Endothelial cell (in vitro differentiated cells): ENCODE measurements around the gene CCR2. TPM values are rescaled to one million over a fixed set of nuclear protein-coding genes. Genes with fewer than 3 reads are reported as not detected.
"Not testable (repeated sequence)": the region's sequence is repeated elsewhere in the genome, so short reads cannot be mapped to it uniquely, and the experiment has no call there.

ENCODE experiments used
- DNase-seq: peaks from one replicate; pipeline ENCODE4 v3.0.0; 2021; ENCODE audit warnings: low spot score
- H3K27ac Mint-ChIP-seq: one replicate; pipeline ENCODE4 v1.8.0; 2021; ENCODE audit warnings: mixed read lengths, inconsistent platforms; ENCODE audit not compliant: unreplicated experiment
- H3K27me3 Mint-ChIP-seq: one replicate; pipeline ENCODE4 v1.8.0; 2021; ENCODE audit warnings: mild to moderate bottlenecking, moderate library complexity, mixed read lengths, inconsistent platforms; ENCODE audit not compliant: unreplicated experiment
- H3K36me3 Mint-ChIP-seq: one replicate; pipeline ENCODE4 v1.8.0; 2021; ENCODE audit warnings: mild to moderate bottlenecking, low read depth, mixed read lengths, inconsistent platforms; ENCODE audit not compliant: unreplicated experiment
- H3K4me1 Mint-ChIP-seq: one replicate; pipeline ENCODE4 v1.8.0; 2021; ENCODE audit warnings: mild to moderate bottlenecking, mixed read lengths, inconsistent platforms; ENCODE audit not compliant: unreplicated experiment
- H3K4me3 Mint-ChIP-seq: one replicate; pipeline ENCODE4 v1.8.0; 2021; ENCODE audit warnings: mild to moderate bottlenecking, mixed read lengths, inconsistent platforms; ENCODE audit not compliant: unreplicated experiment
- H3K9me3 Mint-ChIP-seq: one replicate; pipeline ENCODE4 v1.8.0; 2021; ENCODE audit warnings: mixed read lengths, inconsistent platforms; ENCODE audit not compliant: unreplicated experiment
- CTCF ChIP-seq: fragments of 200-600 bp; sonication (generic); IDR thresholded peaks from one replicate; pipeline ENCODE4 v1.5.0; 2021; ENCODE audit warnings: antibody characterized with exemption; ENCODE audit not compliant: unreplicated experiment
- total RNA-seq: library from RNA; stranded (reverse); fragmentation: NEBNext Ultra II Directional; extraction: Animal tissue kit (Norgen Biotek cat#: 25700); gene quantifications from one replicate; pipeline ENCODE4 v1.2.1, GENCODE V29; 2021; ENCODE audit not compliant: unreplicated experiment

Gene CCR2
- total RNA-seq, 1 donor from 2014 or later, result not detected

- H3K4me1 Mint-ChIP-seq, result peaks cover 8% of the 10 kb centered on the region
- H3K9me3 Mint-ChIP-seq, result no peaks in the 10 kb centered on the region
- no peak overlapping the region for H3K4me3 Mint-ChIP-seq
- no peak for DNase-seq
- H3K27me3 Mint-ChIP-seq, result no peaks in the 10 kb centered on the region
- no peak for TF ChIP-seq CTCF
- H3K36me3 Mint-ChIP-seq, result no peaks in the 10 kb centered on the region
- H3K27ac Mint-ChIP-seq, result no peak overlapping the region
Measured at GRCh38 chr3:46383211-46383950, 29.5 kb downstream of the CCR2 start.

GRCh38 chr3:46383951-46384330 lies 30.0 kb downstream of the CCR2 start:
- DNase-seq, result no peak
- H3K36me3 Mint-ChIP-seq, result no peaks in the 10 kb centered on the region
- H3K4me1 Mint-ChIP-seq, result peaks cover 8% of the 10 kb centered on the region
- no peak overlapping the region for H3K27ac Mint-ChIP-seq
- H3K27me3 Mint-ChIP-seq, result no peaks in the 10 kb centered on the region
- H3K4me3 Mint-ChIP-seq, result no peak overlapping the region
- TF ChIP-seq CTCF, result no peak
- no peaks in the 10 kb centered on the region for H3K9me3 Mint-ChIP-seq

GRCh38 chr3:46386205-46386604 lies 32.3 kb downstream of the CCR2 start:
- Mint-ChIP-seq H3K27ac (no peak overlapping the region), H3K9me3 (no peaks in the 10 kb centered on the region), H3K4me3 (no peak overlapping the region), H3K4me1 (peaks cover 8% of the 10 kb centered on the region), H3K27me3 (no peaks in the 10 kb centered on the region), H3K36me3 (no peaks in the 10 kb centered on the region)
- TF ChIP-seq CTCF, result no peak
- no peak for DNase-seq

- not testable (repeated sequence) for H3K36me3 Mint-ChIP-seq, DNase-seq, H3K27me3 Mint-ChIP-seq, H3K4me1 Mint-ChIP-seq, H3K9me3 Mint-ChIP-seq, H3K4me3 Mint-ChIP-seq, H3K27ac Mint-ChIP-seq
Measured at GRCh38 chr3:46388847-46389246, 34.9 kb downstream of the CCR2 start.

GRCh38 chr3:46389306-46389705 lies 35.4 kb downstream of the CCR2 start:
- Mint-ChIP-seq H3K9me3 (no peaks in the 10 kb centered on the region), H3K27ac (no peak overlapping the region), H3K4me1 (no peaks in the 10 kb centered on the region), H3K4me3 (no peak overlapping the region), H3K36me3 (no peaks in the 10 kb centered on the region), H3K27me3 (peaks cover 4% of the 10 kb centered on the region)
- DNase-seq, result no peak
- TF ChIP-seq CTCF, result no peak

GRCh38 chr3:46391526-46391925 lies 37.6 kb downstream of the CCR2 start:
- H3K36me3 Mint-ChIP-seq, H3K9me3 Mint-ChIP-seq, H3K27me3 Mint-ChIP-seq, H3K4me1 Mint-ChIP-seq, H3K27ac Mint-ChIP-seq, DNase-seq, H3K4me3 Mint-ChIP-seq: not testable (repeated sequence)
